HUES48 (cell line): Measurements from ENCODE around the gene WDR36.

Source experiments
- H3K27ac ChIP-seq: one replicate; pipeline ENCODE4 v1.7.0; 2013; ENCODE audit warnings: low read depth, low read length, inconsistent platforms
- H3K27me3 ChIP-seq: 2 replicates; pipeline ENCODE4 v1.6.1; 2013; ENCODE audit warnings: mild to moderate bottlenecking, low read length; ENCODE audit not compliant: control insufficient read depth, insufficient read depth
- H3K36me3 ChIP-seq: 2 replicates; pipeline ENCODE4 v1.6.1; 2013; ENCODE audit warnings: low read length; ENCODE audit not compliant: control insufficient read depth, insufficient read depth
- H3K4me1 ChIP-seq: 2 replicates; pipeline ENCODE4 v1.6.1; 2013; ENCODE audit warnings: mild to moderate bottlenecking, low read length; ENCODE audit not compliant: control insufficient read depth, insufficient read depth
- H3K4me3 ChIP-seq: 2 replicates; pipeline ENCODE4 v1.5.1; 2013; ENCODE audit warnings: mild to moderate bottlenecking, low read depth, low read length
- H3K9ac ChIP-seq: 2 replicates; pipeline ENCODE4 v1.6.1; 2013; ENCODE audit warnings: mild to moderate bottlenecking, low read depth, low read length, moderate library complexity
- H3K9me3 ChIP-seq: 2 replicates; pipeline ENCODE4 v1.6.1; 2013; ENCODE audit warnings: low read length; ENCODE audit not compliant: control insufficient read depth, insufficient read depth

WDR36 gene

DNA sequence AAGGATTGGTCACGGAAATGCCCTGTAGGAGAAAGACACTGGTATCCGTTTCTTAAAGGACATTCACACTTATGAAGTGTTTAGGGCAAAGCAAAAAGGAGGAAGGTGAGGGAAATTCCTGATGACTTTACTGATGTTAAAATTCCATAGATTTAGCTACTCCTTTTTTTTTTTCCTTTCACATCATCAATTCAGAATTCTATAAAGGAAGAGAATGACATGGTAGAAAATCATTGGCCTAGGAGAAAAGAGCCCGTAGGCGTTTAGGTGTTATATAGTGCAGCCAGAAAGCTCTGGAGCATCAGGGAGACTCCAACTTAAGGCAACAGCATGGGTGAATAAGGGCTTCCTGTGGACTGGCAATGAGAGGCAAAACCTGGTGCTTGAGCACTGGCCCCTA is 20.7 kb upstream of the WDR36 start, which contains the start of gene TSLP:
Gene TSLP (plus strand): TSS at position 301 of the 400 bp plus-strand sequence. CDS start 178 bp downstream, outside the sequence.
- Histone ChIP-seq H3K27ac (no peak within 1 kb of the TSS), H3K27me3 (peaks cover 78% of the 10 kb centered on the region), H3K9me3 (no peaks in the 10 kb centered on the region), H3K9ac (no peak within 1 kb of the TSS), H3K4me3 (peak within 1 kb of the TSS; percentile 78), H3K36me3 (no peaks in the 10 kb centered on the region), H3K4me1 (peaks cover 10% of the 10 kb centered on the region)

DNA sequence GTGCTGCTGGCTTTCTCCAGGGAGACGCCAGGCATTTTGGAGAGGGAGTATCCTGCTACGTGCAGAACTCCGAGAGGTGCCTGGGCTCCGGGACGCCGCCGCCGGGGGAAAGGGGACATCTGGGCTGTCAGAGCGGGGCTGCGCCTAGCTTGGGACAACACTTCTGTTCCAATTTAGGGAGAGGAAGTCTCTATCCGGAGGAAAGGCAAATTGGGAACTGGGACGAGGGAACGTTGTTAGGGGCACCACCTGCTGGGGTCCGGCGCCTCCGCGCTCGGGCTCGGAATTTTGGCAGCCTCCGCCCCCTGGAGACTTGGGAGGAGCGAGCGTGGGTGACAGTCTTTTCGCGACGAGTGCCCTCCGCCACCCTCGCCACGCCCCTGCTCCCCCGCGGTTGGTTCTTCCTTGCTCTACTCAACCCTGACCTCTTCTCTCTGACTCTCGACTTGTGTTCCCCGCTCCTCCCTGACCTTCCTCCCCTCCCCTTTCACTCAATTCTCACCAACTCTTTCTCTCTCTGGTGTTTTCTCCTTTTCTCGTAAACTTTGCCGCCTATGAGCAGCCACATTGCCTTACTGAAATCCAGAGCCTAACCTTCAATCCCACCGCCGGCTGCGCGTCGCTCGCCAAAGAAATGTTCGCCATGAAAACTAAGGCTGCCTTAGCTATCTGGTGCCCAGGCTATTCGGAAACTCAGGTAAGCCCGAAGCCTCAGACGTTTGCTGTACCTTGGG is 19.0 kb upstream of the WDR36 start:
- Histone ChIP-seq H3K4me3 (peak overlapping the region; percentile 78), H3K27me3 (peaks cover 68% of the 10 kb centered on the region), H3K4me1 (peaks cover 10% of the 10 kb centered on the region), H3K9ac (0 out of 2 replicates have a peak overlapping the region, but pooled peaks have one; percentile 18), H3K9me3 (no peaks in the 10 kb centered on the region), H3K27ac (peak overlapping the region; percentile 9), H3K36me3 (no peaks in the 10 kb centered on the region)

DNA sequence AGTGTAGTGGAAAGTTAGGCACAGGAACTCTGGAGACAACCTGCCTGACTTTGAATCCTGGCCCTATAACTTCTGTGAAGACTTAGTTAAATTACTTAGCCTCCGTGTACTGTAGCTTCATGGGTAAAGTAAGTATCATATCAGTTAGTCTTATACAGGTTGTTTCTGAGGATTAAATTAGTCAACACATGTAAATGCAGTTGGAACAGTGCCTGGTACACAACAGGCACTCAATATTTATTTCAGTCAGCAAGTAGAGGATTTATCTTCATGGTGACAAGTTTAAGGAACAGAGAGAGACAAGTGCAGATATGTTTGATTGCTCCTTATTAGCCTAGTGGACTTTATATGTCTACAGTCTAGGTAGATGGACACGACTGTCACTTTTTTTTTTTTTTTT is 17.9 kb upstream of the WDR36 start:
- H3K27me3 ChIP-seq = peaks cover 56% of the 10 kb centered on the region
- H3K9ac ChIP-seq = no peak overlapping the region
- no peaks in the 10 kb centered on the region for H3K9me3 ChIP-seq

DNA sequence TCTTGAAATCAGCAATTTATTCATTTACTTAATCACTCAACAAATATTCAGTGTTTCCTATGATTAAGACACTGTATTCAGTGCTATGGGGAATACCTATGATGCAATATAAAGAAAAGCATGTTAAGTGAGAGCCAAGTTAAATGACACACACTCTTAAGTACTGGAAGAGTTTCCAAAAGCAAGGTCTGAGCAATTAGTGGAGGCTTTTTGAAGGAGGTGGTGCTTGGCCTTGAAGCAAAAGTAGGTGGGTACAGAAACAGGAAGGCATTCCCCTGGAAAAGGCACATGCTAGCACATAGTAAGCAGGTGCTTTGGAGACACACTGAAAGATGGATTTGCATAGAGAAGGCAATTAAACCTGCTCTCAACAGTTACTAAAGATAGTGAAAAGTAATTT is 16.6 kb upstream of the WDR36 start:
- H3K9me3 ChIP-seq = no peaks in the 10 kb centered on the region
- no peaks in the 10 kb centered on the region for H3K36me3 ChIP-seq
- no peak overlapping the region for H3K27ac ChIP-seq
- peaks cover 10% of the 10 kb centered on the region for H3K4me1 ChIP-seq
- no peak overlapping the region for H3K4me3 ChIP-seq
- peaks cover 44% of the 10 kb centered on the region for H3K27me3 ChIP-seq
- no peak overlapping the region for H3K9ac ChIP-seq

More for the DNA sequence above, 17.9 kb upstream of the WDR36 start:
- H3K27ac ChIP-seq = no peak overlapping the region
- H3K36me3 ChIP-seq = no peaks in the 10 kb centered on the region
- H3K4me3 ChIP-seq = peak overlapping the region; percentile 78
- H3K4me1 ChIP-seq = peaks cover 10% of the 10 kb centered on the region

DNA sequence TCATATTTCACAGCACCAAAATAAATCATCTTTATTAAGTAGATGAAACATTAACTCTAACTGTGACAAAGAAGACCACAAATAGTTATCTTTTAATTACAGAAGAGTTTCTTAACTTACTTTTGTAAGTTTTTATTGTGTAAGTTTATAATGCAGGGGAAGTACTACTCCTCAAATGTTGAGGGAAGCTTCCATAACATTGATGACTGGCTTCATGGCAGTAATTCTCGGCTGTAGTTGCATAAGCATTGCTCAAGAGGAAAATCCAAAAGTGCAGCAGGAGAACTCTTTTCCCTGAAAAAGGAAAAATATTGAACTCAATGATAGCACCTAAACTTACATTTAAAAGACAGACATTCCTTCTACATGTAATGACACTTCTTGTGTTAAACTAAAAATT is 16.1 kb upstream of the WDR36 start:
- no peak overlapping the region for H3K4me3 ChIP-seq
- H3K9me3 ChIP-seq = no peaks in the 10 kb centered on the region
- H3K27me3 ChIP-seq = peaks cover 38% of the 10 kb centered on the region
- no peak overlapping the region for H3K9ac ChIP-seq
- no peak overlapping the region for H3K27ac ChIP-seq
- peaks cover 6% of the 10 kb centered on the region for H3K4me1 ChIP-seq
- H3K36me3 ChIP-seq = no peaks in the 10 kb centered on the region

DNA sequence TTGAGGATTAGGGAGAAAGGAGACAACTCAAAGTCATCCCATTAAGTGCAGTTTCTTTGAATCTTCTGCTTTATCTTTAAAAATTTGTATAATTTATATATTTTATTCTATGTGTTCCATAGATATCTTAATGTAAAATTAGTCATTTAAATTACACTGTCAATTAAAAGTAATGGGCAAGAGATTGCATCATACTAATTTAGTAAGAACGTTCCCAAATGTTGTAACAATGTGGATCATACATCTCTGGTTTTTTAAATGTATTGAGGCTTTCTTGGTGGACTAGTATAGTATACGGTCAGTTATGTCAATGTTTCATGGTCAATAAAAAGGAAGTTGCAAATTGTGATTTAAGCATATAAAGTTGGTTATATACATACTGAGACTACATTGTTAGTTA is 14.5 kb upstream of the WDR36 start:
- Histone ChIP-seq H3K9me3 (no peaks in the 10 kb centered on the region), H3K9ac (no peak overlapping the region), H3K27ac (no peak overlapping the region), H3K4me3 (no peak overlapping the region), H3K27me3 (peaks cover 22% of the 10 kb centered on the region), H3K4me1 (peaks cover 4% of the 10 kb centered on the region; the same call in 1 of the 2 replicates), H3K36me3 (no peaks in the 10 kb centered on the region)

DNA sequence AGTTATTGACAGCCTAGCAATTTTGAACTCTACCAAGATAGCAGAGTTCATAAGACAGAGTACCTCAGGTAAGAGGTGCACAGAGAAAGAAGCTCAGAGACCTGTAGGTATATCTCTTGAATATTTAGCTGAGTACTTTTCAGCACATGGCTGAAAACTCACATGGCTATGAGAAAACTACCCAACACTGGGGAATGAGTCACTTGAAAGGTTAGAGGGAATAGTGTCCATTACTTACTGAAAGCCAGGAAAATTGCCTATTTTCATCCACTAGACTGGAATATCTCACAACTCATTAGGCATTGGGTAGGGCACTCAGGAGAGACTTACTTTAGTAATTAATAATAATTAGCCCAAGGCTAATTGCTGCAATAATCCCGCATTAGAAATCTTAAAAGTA is 12.3 kb upstream of the WDR36 start:
- Histone ChIP-seq H3K27ac (no peak overlapping the region), H3K4me3 (no peak overlapping the region), H3K4me1 (no peaks in the 10 kb centered on the region), H3K36me3 (no peaks in the 10 kb centered on the region), H3K27me3 (peaks cover 2% of the 10 kb centered on the region; the same call in 1 of the 2 replicates), H3K9me3 (no peaks in the 10 kb centered on the region), H3K9ac (no peak overlapping the region)

DNA sequence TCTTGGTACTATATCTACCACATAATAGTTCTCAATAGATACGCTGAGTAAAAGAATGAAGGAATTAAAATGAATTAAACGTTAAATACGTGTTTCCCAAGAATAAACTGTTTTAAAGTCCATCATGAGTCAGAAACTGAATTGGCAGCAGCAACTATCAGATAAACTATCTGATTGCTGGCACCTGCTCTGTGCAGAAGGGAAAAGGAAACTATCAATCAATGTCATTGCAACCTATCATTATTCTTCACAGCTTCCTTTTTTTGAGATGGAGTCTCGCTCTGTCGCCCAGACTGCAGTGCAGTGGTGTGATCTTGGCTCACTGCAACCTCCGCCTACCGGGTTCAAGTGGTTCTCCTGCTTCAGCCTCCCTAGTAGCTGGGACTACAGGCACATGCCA is 8.8 kb upstream of the WDR36 start:
- H3K9me3 ChIP-seq = no peaks in the 10 kb centered on the region
- no peak overlapping the region for H3K9ac ChIP-seq
- no peak overlapping the region for H3K4me3 ChIP-seq
- H3K36me3 ChIP-seq = no peaks in the 10 kb centered on the region
- no peaks in the 10 kb centered on the region for H3K27me3 ChIP-seq
- H3K4me1 ChIP-seq = no peaks in the 10 kb centered on the region
- no peak overlapping the region for H3K27ac ChIP-seq

DNA sequence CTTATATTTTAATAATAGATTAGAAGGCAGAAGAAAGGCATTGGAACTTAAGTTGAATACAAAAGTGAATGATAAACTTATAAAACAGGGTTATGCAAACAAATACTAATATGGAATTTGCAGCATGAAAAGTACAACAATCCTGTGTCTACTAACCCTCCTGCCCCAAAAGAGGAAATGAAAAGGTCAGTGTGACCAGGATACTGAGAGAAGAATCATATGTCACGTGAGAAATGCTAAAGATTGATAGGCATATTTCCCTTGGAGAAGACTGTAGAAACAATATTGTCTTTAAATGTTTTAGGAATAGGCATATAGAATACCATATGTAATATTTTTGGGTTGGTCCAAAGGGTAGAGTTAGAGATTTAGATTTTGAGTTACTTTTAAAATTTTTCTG is 3.8 kb downstream of the WDR36 start:
- Histone ChIP-seq H3K9me3 (peaks cover 9% of the 10 kb centered on the region), H3K36me3 (peaks cover 64% of the 10 kb centered on the region)

DNA sequence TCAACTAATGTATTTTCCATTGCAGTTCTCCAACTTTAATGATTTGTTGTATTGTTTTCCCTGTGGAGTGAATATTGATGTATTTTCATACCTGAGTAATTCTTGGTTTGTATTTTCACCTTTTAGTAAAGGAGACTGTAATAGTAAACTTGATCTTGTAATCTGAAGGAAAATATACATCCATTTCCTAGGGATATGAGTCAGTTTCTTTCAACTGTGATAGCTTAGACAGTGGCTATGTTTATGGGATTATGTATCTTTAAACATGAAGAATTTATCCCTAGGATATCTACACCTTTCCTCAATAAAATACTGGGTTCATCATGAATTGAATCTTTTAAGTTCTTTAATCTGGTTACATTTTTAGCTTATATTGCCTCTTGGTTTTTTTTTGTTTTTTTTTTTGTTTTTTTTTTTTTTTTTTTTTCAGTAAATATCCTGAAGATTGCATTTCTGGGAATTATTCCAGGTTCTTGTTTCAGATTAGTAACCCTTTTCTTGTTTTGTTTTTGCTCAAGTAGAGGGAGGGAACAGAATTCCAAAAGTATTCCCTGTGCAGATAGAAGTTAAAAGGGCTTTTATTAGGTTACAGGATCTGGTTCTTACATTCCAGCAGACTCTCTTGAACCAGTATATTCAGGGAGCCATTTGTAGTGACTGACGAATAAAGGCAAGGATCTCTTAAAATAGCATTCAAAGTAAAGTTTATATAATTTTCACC is 7.1 kb downstream of the WDR36 start:
- no peak overlapping the region for H3K27ac ChIP-seq
- peaks cover 97% of the 10 kb centered on the region for H3K36me3 ChIP-seq

More for the DNA sequence above, 3.8 kb downstream of the WDR36 start:
- Histone ChIP-seq H3K27ac (no peak overlapping the region), H3K27me3 (peaks cover 10% of the 10 kb centered on the region), H3K4me3 (no peak overlapping the region), H3K4me1 (peaks cover 8% of the 10 kb centered on the region), H3K9ac (no peak overlapping the region)

DNA sequence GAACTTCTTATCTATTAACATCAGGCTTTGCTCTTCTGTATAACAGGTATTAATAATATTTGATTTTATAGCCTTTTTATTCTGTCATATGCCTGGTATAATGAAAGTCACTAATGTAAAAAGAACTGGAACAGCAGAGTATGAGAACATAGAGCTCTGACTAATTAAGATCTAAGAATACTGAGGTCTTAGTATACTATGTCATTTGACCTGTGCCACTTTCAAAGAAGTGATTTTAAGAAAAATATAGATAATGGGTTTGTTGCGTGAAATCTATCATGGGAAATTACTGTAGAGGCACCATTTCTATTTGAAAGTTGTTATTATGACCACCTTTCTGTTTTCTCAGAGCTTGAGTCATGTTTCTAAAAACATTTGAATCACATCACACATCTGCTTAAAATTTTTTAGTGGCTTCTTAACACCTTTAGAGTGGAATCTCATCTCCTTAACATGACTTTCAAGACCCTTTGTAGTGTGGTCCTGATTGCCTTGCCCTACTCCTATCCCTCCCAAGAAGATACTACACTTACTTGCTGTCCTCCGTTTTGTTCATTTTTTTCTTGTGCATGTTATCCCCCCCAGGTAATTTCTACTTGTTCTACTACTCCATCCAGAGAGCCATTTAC is 14.3 kb downstream of the WDR36 start:
- H3K36me3 ChIP-seq = peaks cover 100% of the 10 kb centered on the region
- no peak overlapping the region for H3K27ac ChIP-seq

More for the DNA sequence above, 7.1 kb downstream of the WDR36 start:
- H3K4me3 ChIP-seq = no peak overlapping the region
- no peaks in the 10 kb centered on the region for H3K4me1 ChIP-seq
- no peaks in the 10 kb centered on the region for H3K9me3 ChIP-seq
- H3K27me3 ChIP-seq = no peaks in the 10 kb centered on the region
- H3K9ac ChIP-seq = no peak overlapping the region

More for the DNA sequence above, 14.3 kb downstream of the WDR36 start:
- no peaks in the 10 kb centered on the region for H3K4me1 ChIP-seq
- no peaks in the 10 kb centered on the region for H3K9me3 ChIP-seq
- no peaks in the 10 kb centered on the region for H3K27me3 ChIP-seq
- H3K4me3 ChIP-seq = no peak overlapping the region
- no peak overlapping the region for H3K9ac ChIP-seq
